ENCODE data around the gene CNTNAP2.

DNA sequence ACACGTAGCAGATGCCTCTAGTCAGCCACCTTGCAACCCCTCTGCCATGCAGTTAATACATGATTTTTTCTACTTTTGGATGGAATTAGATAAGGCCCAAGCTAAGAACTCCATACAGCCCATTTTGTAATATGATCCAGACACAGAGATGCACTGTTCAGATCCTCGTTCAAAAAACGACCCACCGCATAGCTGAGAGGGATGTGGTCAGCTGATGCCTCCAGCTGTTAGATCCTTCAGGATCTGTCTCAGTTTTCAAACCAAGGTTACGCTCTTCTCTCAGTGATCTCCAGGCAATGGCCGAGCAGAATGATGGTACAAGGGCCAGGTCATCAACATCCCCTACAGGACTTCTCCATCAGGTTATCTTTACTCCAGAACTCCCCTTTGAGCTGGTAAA is 1592.3 kb downstream of the CNTNAP2 start:
- no peak for TF ChIP-seq TARDBP (IDR thresholded peaks at IDR 0.05)
- no peak for TF ChIP-seq SUZ12 (IDR thresholded peaks at IDR 0.05)
- TF ChIP-seq BHLHE40 (IDR thresholded peaks at IDR 0.05; ENCODE audit: borderline replicate concordance) = no peak
- no peak for TF ChIP-seq SP1 (IDR thresholded peaks at IDR 0.05)
- TF ChIP-seq HDGF (IDR thresholded peaks at IDR 0.05; ENCODE audit: borderline replicate concordance) = no peak
- no peak for TF ChIP-seq FOXK2 (IDR thresholded peaks at IDR 0.05)
- no peak for TF ChIP-seq LEF1 (IDR thresholded peaks at IDR 0.05; ENCODE audit: borderline replicate concordance)
- no peak for TF ChIP-seq CTBP1 (IDR thresholded peaks at IDR 0.05; ENCODE audit: borderline replicate concordance)
- no peak for TF ChIP-seq ARNT (IDR thresholded peaks at IDR 0.05)
- TF ChIP-seq NFRKB (IDR thresholded peaks at IDR 0.05) = no peak
- TF ChIP-seq ZNF384 (IDR thresholded peaks at IDR 0.05) = no peak
